WTC11 (cell line): ENCODE measurements around the gene REEP3. TPM values are rescaled to one million over a fixed set of nuclear protein-coding genes. Genes with fewer than 3 reads are reported as not detected.
A peak's percentile ranks its signal among the peaks of the same experiment; 100 is the strongest.

Experiments
- ATAC-seq: fragments of 200-7000 bp; cut with Tn5 transposase; 2 replicates; pipeline ENCODE4 v1.10.0; 2021; ENCODE audit warnings: mild to moderate bottlenecking, moderate library complexity
- CTCF ChIA-PET: fragments of 300-600 bp; sonication (Branson Sonifier 250); formaldehyde crosslinking; loops from one replicate; lab custom pipeline; 2021; ENCODE audit warnings: antibody characterized with exemption; lab: Charles Lee
- POLR2A ChIA-PET: fragments of 350-600 bp; sonication (Branson Sonifier 250); formaldehyde crosslinking; loops from one replicate; lab custom pipeline; 2021; ENCODE audit warnings: antibody characterized with exemption; lab: Charles Lee
- DNase-seq: peaks from one replicate; pipeline ENCODE4 v3.0.0; 2021; ENCODE audit warnings: low spot score
- H3K27ac Mint-ChIP-seq: 2 replicates; pipeline ENCODE4 v1.8.0; 2021; ENCODE audit warnings: mixed read lengths
- H3K27me3 Mint-ChIP-seq: 2 replicates; pipeline ENCODE4 v1.8.0; 2021; ENCODE audit warnings: low read depth, mild to moderate bottlenecking, moderate library complexity, mixed read lengths
- H3K36me3 Mint-ChIP-seq: 2 replicates; pipeline ENCODE4 v1.8.0; 2021; ENCODE audit warnings: mixed read lengths
- H3K4me1 Mint-ChIP-seq: 2 replicates; pipeline ENCODE4 v1.8.0; 2022; ENCODE audit warnings: mixed read lengths
- H3K4me3 Mint-ChIP-seq: 2 replicates; pipeline ENCODE4 v1.8.0; 2021; ENCODE audit warnings: mild to moderate bottlenecking, moderate library complexity, mixed read lengths
- H3K9me3 Mint-ChIP-seq: 2 replicates; pipeline ENCODE4 v1.8.0; 2021; ENCODE audit warnings: mixed read lengths
- AFF4 ChIP-seq: sonication (generic); formaldehyde crosslinking; IDR thresholded peaks from 2 replicates; pipeline ENCODE4 v1.8.1; 2023; ENCODE audit warnings: mild to moderate bottlenecking, missing genetic modification reagents, borderline replicate concordance
- ATF1 ChIP-seq: sonication (generic); formaldehyde crosslinking; IDR thresholded peaks from 2 replicates; pipeline ENCODE4 v1.8.1; 2023; ENCODE audit warnings: mild to moderate bottlenecking, moderate library complexity, missing genetic modification reagents
- ATF2 ChIP-seq: sonication (generic); formaldehyde crosslinking; IDR thresholded peaks from 2 replicates; pipeline ENCODE4 v1.8.1; 2022; ENCODE audit warnings: low read depth, missing genetic modification reagents, borderline replicate concordance
- ATF3 ChIP-seq: sonication (generic); formaldehyde crosslinking; conservative IDR thresholded peaks from 2 replicates; pipeline ENCODE4 v1.8.1; 2022; ENCODE audit warnings: mild to moderate bottlenecking, missing genetic modification reagents
- CREM ChIP-seq: sonication (generic); formaldehyde crosslinking; IDR thresholded peaks from 2 replicates; pipeline ENCODE4 v1.8.1; 2022; ENCODE audit warnings: mild to moderate bottlenecking, missing genetic modification reagents, moderate library complexity
- CTCF ChIP-seq: fragments of 200-600 bp; IDR thresholded peaks from 2 replicates; pipeline ENCODE4 v1.8.0; 2022; ENCODE audit warnings: antibody characterized with exemption
- E2F5 ChIP-seq: sonication (generic); formaldehyde crosslinking; IDR thresholded peaks from 2 replicates; pipeline ENCODE4 v1.8.1; 2022; ENCODE audit warnings: mild to moderate bottlenecking, moderate library complexity, missing genetic modification reagents
- ESRRA ChIP-seq: sonication (generic); formaldehyde crosslinking; IDR thresholded peaks from 2 replicates; pipeline ENCODE4 v1.8.1; 2022; ENCODE audit warnings: mild to moderate bottlenecking, missing genetic modification reagents, borderline replicate concordance
- MAX ChIP-seq: sonication (generic); formaldehyde crosslinking; IDR thresholded peaks from 2 replicates; pipeline ENCODE4 v1.8.0; 2022; ENCODE audit warnings: mild to moderate bottlenecking, missing genetic modification reagents
- MLX ChIP-seq: sonication (generic); formaldehyde crosslinking; IDR thresholded peaks from 2 replicates; pipeline ENCODE4 v1.8.1; 2023; ENCODE audit warnings: mild to moderate bottlenecking, missing genetic modification reagents, moderate library complexity
- NFATC4 ChIP-seq: fragments of 250-450 bp; sonication (Bioruptor Pico); IDR thresholded peaks from 2 replicates; pipeline ENCODE4 v1.9.0; 2021; ENCODE audit warnings: mild to moderate bottlenecking
- NR1H2 ChIP-seq: sonication (generic); formaldehyde crosslinking; IDR thresholded peaks from 2 replicates; pipeline ENCODE4 v1.9.0; 2021; ENCODE audit warnings: mild to moderate bottlenecking, moderate library complexity, missing genetic modification reagents
- PRRX2 ChIP-seq: fragments of 250-450 bp; sonication (Bioruptor Pico); IDR thresholded peaks from 2 replicates; pipeline ENCODE4 v1.8.0; 2021; ENCODE audit warnings: mild to moderate bottlenecking
- SP1 ChIP-seq: sonication (generic); formaldehyde crosslinking; conservative IDR thresholded peaks from 2 replicates; pipeline ENCODE4 v1.8.1; 2022; ENCODE audit warnings: missing genetic modification reagents
- TEAD4 ChIP-seq: sonication (generic); formaldehyde crosslinking; IDR thresholded peaks from 2 replicates; pipeline ENCODE4 v1.8.0; 2022; ENCODE audit warnings: mild to moderate bottlenecking, missing genetic modification reagents
- TP53 ChIP-seq: sonication (generic); formaldehyde crosslinking; IDR thresholded peaks from 2 replicates; pipeline ENCODE4 v1.8.1; 2023; ENCODE audit warnings: mild to moderate bottlenecking, missing genetic modification reagents
- ZNF138 ChIP-seq: sonication (generic); formaldehyde crosslinking; conservative IDR thresholded peaks from 2 replicates; pipeline ENCODE4 v1.8.1; 2022; ENCODE audit warnings: mild to moderate bottlenecking, moderate library complexity, missing genetic modification reagents
- ZNF232 ChIP-seq: sonication (generic); formaldehyde crosslinking; IDR thresholded peaks from 2 replicates; pipeline ENCODE4 v1.8.0; 2022; ENCODE audit warnings: mild to moderate bottlenecking, missing genetic modification reagents
- ZNF281 ChIP-seq: sonication (generic); formaldehyde crosslinking; IDR thresholded peaks from 2 replicates; pipeline ENCODE4 v1.8.0; 2023; ENCODE audit warnings: mild to moderate bottlenecking, missing genetic modification reagents
- ZNF396 ChIP-seq: fragments of 250-450 bp; sonication (Bioruptor Pico); IDR thresholded peaks from 2 replicates; pipeline ENCODE4 v1.8.0; 2021; ENCODE audit warnings: mild to moderate bottlenecking, moderate library complexity, borderline replicate concordance
- ZNF512 ChIP-seq: sonication (generic); formaldehyde crosslinking; IDR thresholded peaks from 2 replicates; pipeline ENCODE4 v1.8.1; 2022; ENCODE audit warnings: missing genetic modification reagents, borderline replicate concordance
- total RNA-seq: library from RNA; stranded (reverse); gene quantifications from 3 replicates; pipeline ENCODE4 v1.2.3, GENCODE V29; 2021

The REEP3 gene
- total RNA-seq, 1 experiment from 2014 or later, result 18.5 TPM

- Mint-ChIP-seq H3K4me1 (peaks cover 61% of the 10 kb centered on the region), H3K27ac (peak overlapping the region; percentile 98), H3K27me3 (no peaks in the 10 kb centered on the region), H3K4me3 (peak overlapping the region; percentile 84), H3K36me3 (no peaks in the 10 kb centered on the region), H3K9me3 (no peaks in the 10 kb centered on the region)
- DNase-seq (peak; percentile 75), ATAC-seq (peak; percentile 67)
- CTCF ChIA-PET, result interaction anchor here (0.6 to 2.8 kb wide), 5 partner anchors 17 to 255 kb away, joined by 3 to 10 read pairs (median 3); no protein-coding TSS in a partner anchor
- POLR2A ChIA-PET, result interaction anchor here (1.0 to 3.9 kb wide), 3 partner anchors 108 to 257 kb away, joined by 3 to 31 read pairs (median 10); no protein-coding TSS in a partner anchor
- no peak for TF ChIP-seq ZNF512 (CRISPR knock-in tag)
- TF ChIP-seq ESRRA (CRISPR knock-in tag), result no peak
- TF ChIP-seq AFF4, result no peak
- TF ChIP-seq SP1, result peak; percentile 8; the same call in 1 of the 2 replicates
- no peak for TF ChIP-seq ATF3 (CRISPR knock-in tag)
- no peak for TF ChIP-seq ZNF138
- no peak for TF ChIP-seq ATF1
- no peak for TF ChIP-seq PRRX2 (CRISPR knock-in tag)
- no peak for TF ChIP-seq ZNF396
- TF ChIP-seq MLX (CRISPR knock-in tag), result no peak
- no peak for TF ChIP-seq E2F5 (CRISPR knock-in tag)
- TF ChIP-seq NFATC4, result no peak
- TF ChIP-seq CREM, result no peak
- TF ChIP-seq ATF2 (CRISPR knock-in tag), result no peak
- no peak for TF ChIP-seq TP53 (CRISPR knock-in tag)
- no peak for TF ChIP-seq MAX
- TF ChIP-seq TEAD4 (CRISPR knock-in tag), result 0 out of 2 replicates have a peak, but pooled peaks have one; percentile 16
- no peak for TF ChIP-seq ZNF281 (CRISPR knock-in tag)
- TF ChIP-seq ZNF232 (CRISPR knock-in tag), result no peak; the same call in 1 of the 2 replicates
- TF ChIP-seq CTCF, result no peak
- no peak for TF ChIP-seq NR1H2 (CRISPR knock-in tag)
Observed at GRCh38 chr10:63521416-63522276, 445 bp downstream of the REEP3 start.
